K562 (cell line): Measurements from ENCODE around the gene NUAK1. TPM values are rescaled to one million over a fixed set of nuclear protein-coding genes. Genes with fewer than 3 reads are reported as not detected.

ENCODE experiments used
- ATAC-seq: fragments of 200-7000 bp; cut with Tn5 transposase; 3 replicates; pipeline ENCODE4 v1.9.1; 2020; ENCODE audit warnings: moderate library complexity
- BruUV-seq: library from RNA; stranded (reverse); fragments of 400-500 nt; replicated peaks from 2 replicates; lab custom pipeline; 2021; lab: Mats Ljungman, UMichigan
- CTCF ChIA-PET: fragments of 300-600 bp; formaldehyde crosslinking; extraction: SDS; loops from one replicate; lab custom pipeline; 2021; ENCODE audit warnings: low intra/inter-chr PET ratio; lab: Yijun Ruan, JAX
- POLR2A ChIA-PET: fragments of 300-600, 350-650 bp; sonication (Branson Sonifier 250); formaldehyde crosslinking; extraction: SDS; loops from one replicate; lab custom pipeline; 2021; ENCODE audit warnings: antibody characterized with exemption, inconsistent platforms; lab: Yijun Ruan, JAX
- DNase-seq, 4 experiments: peaks; one replicate each; pipeline versions ENCODE4 v3.0.0 to v3.0.0-alpha.2; 2011 to 2018; ENCODE audit warnings: low spot score in 3 of 4, mixed read lengths in 3 of 4; ENCODE audit errors: extremely low read depth in 1 of 4
- FAIRE-seq: peaks from 2 replicates; lab custom pipeline; 2011; peaks lifted over from hg19 to GRCh38; lab: Jason Lieb, UNC
- H2AFZ ChIP-seq: 2 replicates; pipeline ENCODE4 v1.6.0; 2011; ENCODE audit warnings: low read depth, low read length, control low read depth, inconsistent platforms
- H3K27ac ChIP-seq: fragments of 200-600 bp; 3 replicates; pipeline ENCODE4 v1.8.0; 2011; ENCODE audit warnings: low read depth, mild to moderate bottlenecking, control low read depth, inconsistent platforms, low read length, moderate library complexity, mixed read lengths; ENCODE audit errors: extremely low read depth
- H3K27me3 ChIP-seq, 2 experiments: fragments of 300-600 bp in 1 of 2; 2 replicates in 1 of 2; 3 replicates in 1 of 2; pipeline versions ENCODE4 v1.6.0 to v1.8.0; 2011; ENCODE audit warnings: inconsistent platforms in 2 of 2, low read length in 2 of 2, mild to moderate bottlenecking in 1 of 2, mixed read lengths in 1 of 2, moderate library complexity in 1 of 2; ENCODE audit not compliant: control insufficient read depth in 2 of 2, insufficient read depth in 2 of 2
- H3K36me3 ChIP-seq: fragments of 300-600 bp; 3 replicates; pipeline ENCODE4 v1.8.0; 2011; ENCODE audit warnings: mild to moderate bottlenecking, low read length, inconsistent platforms; ENCODE audit not compliant: control insufficient read depth, insufficient read depth
- H3K4me1 ChIP-seq, 2 experiments: fragments of 200-600 bp in 1 of 2; replicated peaks in 1 of 2; 2 replicates in 1 of 2; 3 replicates in 1 of 2; pipeline versions ENCODE4 v1.5.1 to v1.8.0; 2011; ENCODE audit warnings: inconsistent platforms in 2 of 2, low read length in 2 of 2, mild to moderate bottlenecking in 1 of 2, mixed read lengths in 1 of 2, moderate library complexity in 1 of 2; ENCODE audit not compliant: control insufficient read depth in 2 of 2, insufficient read depth in 2 of 2
- H3K4me2 ChIP-seq: 2 replicates; pipeline ENCODE4 v1.6.1; 2011; ENCODE audit warnings: low read length, control low read depth, inconsistent platforms, mixed read lengths; ENCODE audit not compliant: insufficient read depth
- H3K4me3 ChIP-seq: fragments of 200-600 bp; sonication (generic), shearing (Covaris generic); 2 replicates; pipeline ENCODE4 v1.5.1; 2016; ENCODE audit warnings: control low read depth, inconsistent platforms
- H3K79me2 ChIP-seq: fragments of 200-600 bp; 3 replicates; pipeline ENCODE4 v1.8.0; 2011; ENCODE audit warnings: low read length, inconsistent platforms; ENCODE audit not compliant: control insufficient read depth, insufficient read depth
- H3K9ac ChIP-seq, 2 experiments: 2 replicates each; pipeline versions ENCODE4 v1.6.0 to v1.6.1; 2011; ENCODE audit warnings: low read depth in 2 of 2, low read length in 2 of 2, control low read depth in 1 of 2, inconsistent platforms in 1 of 2, mild to moderate bottlenecking in 1 of 2, mixed read lengths in 1 of 2; ENCODE audit not compliant: insufficient read depth in 1 of 2
- H3K9me1 ChIP-seq: one replicate; pipeline ENCODE4 v1.6.0; 2011; ENCODE audit warnings: inconsistent platforms, mild to moderate bottlenecking, low read length, moderate library complexity; ENCODE audit not compliant: control insufficient read depth, insufficient read depth
- H3K9me3 ChIP-seq: replicated peaks from 2 replicates; pipeline ENCODE4 v1.5.1; 2011; ENCODE audit warnings: low read depth, low read length, inconsistent platforms; ENCODE audit not compliant: control insufficient read depth, insufficient read depth
- H4K20me1 ChIP-seq: replicated peaks from 2 replicates; pipeline ENCODE4 v1.6.1; 2011; ENCODE audit warnings: low read length, inconsistent platforms, mixed read lengths; ENCODE audit not compliant: control insufficient read depth, insufficient read depth
- CTBP1 ChIP-seq: fragments of 450-650 bp; IDR thresholded peaks from 2 replicates; pipeline ENCODE4 v1.6.1; 2016; ENCODE audit warnings: borderline replicate concordance
- DMBX1 ChIP-seq: fragments of 250-450 bp; sonication (Bioruptor Pico); IDR thresholded peaks from 2 replicates; pipeline ENCODE4 v1.8.0; 2022; ENCODE audit warnings: inconsistent platforms, mild to moderate bottlenecking, moderate library complexity, borderline replicate concordance
- GTF2A2 ChIP-seq: IDR thresholded peaks from 2 replicates; pipeline ENCODE4 v1.6.1; 2016; ENCODE audit warnings: mild to moderate bottlenecking, missing genetic modification characterization, missing compliant biosample characterization
- GTF2F1 ChIP-seq: IDR thresholded peaks from 2 replicates; pipeline ENCODE4 v1.6.1; 2011; ENCODE audit warnings: low read depth, low read length, improper control_type of control experiment
- IRF9 ChIP-seq: fragments of 450-650 bp; IDR thresholded peaks from 2 replicates; pipeline ENCODE4 v1.6.1; 2016; ENCODE audit warnings: missing biosample characterization, missing genetic modification characterization
- MEF2A ChIP-seq: IDR thresholded peaks from 2 replicates; pipeline ENCODE4 v1.6.1; 2011; ENCODE audit warnings: low read depth, mild to moderate bottlenecking, low read length, moderate library complexity; ENCODE audit not compliant: control insufficient read depth
- NFIC ChIP-seq: fragments of 450-650 bp; IDR thresholded peaks from 2 replicates; pipeline ENCODE4 v1.6.1; 2017; ENCODE audit warnings: mild to moderate bottlenecking, inconsistent platforms
- SMAD1 ChIP-seq: fragments of 150-350 bp; IDR thresholded peaks from 2 replicates; pipeline ENCODE4 v1.6.1; 2014; ENCODE audit warnings: low read length, low read depth; ENCODE audit not compliant: partially characterized antibody
- STAT5B ChIP-seq: fragments of 250-450 bp; sonication (Bioruptor Pico); IDR thresholded peaks from 2 replicates; pipeline ENCODE4 v1.8.0; 2021; ENCODE audit warnings: mild to moderate bottlenecking, inconsistent platforms
- TAF9B ChIP-seq: fragments of 450-650 bp; IDR thresholded peaks from 2 replicates; pipeline ENCODE4 v1.6.1; 2018; ENCODE audit warnings: mild to moderate bottlenecking; ENCODE audit not compliant: partially characterized antibody
- TOE1 ChIP-seq, 2 experiments: fragments of 450-650 bp in 1 of 2; sonication (generic) in 1 of 2; formaldehyde crosslinking in 1 of 2; IDR thresholded peaks; 2 replicates each; pipeline versions ENCODE4 v1.7.1 to v1.8.0; 2016 to 2022; ENCODE audit warnings: borderline replicate concordance in 2 of 2, mild to moderate bottlenecking in 2 of 2, antibody characterized with exemption in 1 of 2, inconsistent platforms in 1 of 2, low read depth in 1 of 2, missing genetic modification reagents in 1 of 2, moderate library complexity in 1 of 2
- ZNF609 ChIP-seq: sonication (generic); formaldehyde crosslinking; IDR thresholded peaks from 2 replicates; pipeline ENCODE4 v1.8.1; 2023; ENCODE audit warnings: missing genetic modification reagents, mild to moderate bottlenecking, borderline replicate concordance
- ZNF75A ChIP-seq: fragments of 450-650 bp; formaldehyde crosslinking; IDR thresholded peaks from 2 replicates; pipeline ENCODE4 v1.4.0; 2020; ENCODE audit warnings: mild to moderate bottlenecking
- WGBS: fragments of 100-300 bp; shearing (Covaris generic); methylation state at CpG from one replicate; pipeline ENCODE4 v1.1.6; 2016; ENCODE audit warnings: low coverage, mixed read lengths; ENCODE audit not compliant: insufficient coverage; ENCODE audit errors: missing lambda C conversion rate; 5-methylcytosine and 5-hydroxymethylcytosine counted together
- in situ Hi-C: fragments of 300-500 bp; cut with MboI; formaldehyde crosslinking; loops from 4 replicates; pipeline ENCODE4 v1.15.0; 2018; ENCODE audit warnings: inconsistent platforms, mixed read lengths
- intact Hi-C: fragments of 100-400 bp; cut with micrococcal nuclease; formaldehyde crosslinking; loops from 2 replicates; pipeline ENCODE4 v1.14.2; 2022
- polyA plus RNA-seq, 8 experiments: library from polyadenylated mRNA; depleted of rRNA in 4 of 8; stranded (reverse) in 5 of 8; unstranded in 3 of 8; fragments of >200 nt; fragmentation: Nextera tagmentation in 2 of 8; fragmentation: Illumina TruSeq in 1 of 8; extraction: Ambion mirVana in 2 of 8; extraction: Trizol in 1 of 8; gene quantifications; 2 replicates each; pipeline versions ENCODE4 v1.2.1 to v1.2.3, GENCODE V29; 2011 to 2014; ENCODE audit warnings: inconsistent platforms in 1 of 8, missing spikeins in 1 of 8
- total RNA-seq, 7 experiments: library from RNA; depleted of rRNA in 6 of 7; stranded (reverse); fragments of >200 nt in 6 of 7; fragmentation: Illumina TruSeq in 2 of 7; extraction: Trizol in 2 of 7; gene quantifications; 2 replicates each; pipeline versions ENCODE4 v1.2.1 to v1.2.3, GENCODE V29; 2011 to 2021; ENCODE audit warnings: low replicate concordance in 1 of 7

The NUAK1 gene
- total and polyA plus RNA-seq, 9 of the 15 experiments (the other 6 are each of a cell fraction or from before 2014, with no cell fraction given): 0.02 TPM; not detected in 8

GRCh38 chr12:106135075-106135474 is 3.7 kb downstream of the NUAK1 start:
- FAIRE-seq (no peak), DNase-seq (no peak), ATAC-seq (no peak)
- Histone ChIP-seq H2AFZ (no peak overlapping the region), H3K9me3 (no peaks in the 10 kb centered on the region), H3K36me3 (no peaks in the 10 kb centered on the region), H3K9ac (no peak overlapping the region), H3K9me1 (no peaks in the 10 kb centered on the region), H3K27me3 (peaks cover 2 to 14% of the 10 kb centered on the region in 2 experiments; a peak in 4 of 5 replicates), H4K20me1 (0 out of 2 replicates have a peak, but pooled peaks cover 3% of the 10 kb centered on the region), H3K79me2 (no peaks in the 10 kb centered on the region), H3K4me2 (no peak overlapping the region), H3K4me3 (no peak overlapping the region), H3K4me1 (no peaks in the 10 kb centered on the region; a peak in 1 of 5 replicates), H3K27ac (no peak overlapping the region)
- TF ChIP-seq STAT5B (CRISPR knock-in tag) (no peak), IRF9 (no peak), TOE1 (IDR thresholded peaks at IDR 0.05; ENCODE audit: borderline replicate concordance) (no peak), TOE1 (CRISPR knock-in tag; IDR thresholded peaks at IDR 0.05; ENCODE audit: borderline replicate concordance, low read depth) (no peak), MEF2A (no peak), GTF2F1 (no peak), NFIC (no peak), ZNF75A (CRISPR knock-in tag) (no peak), SMAD1 (no peak), DMBX1 (CRISPR knock-in tag) (no peak), ZNF609 (CRISPR knock-in tag) (no peak), GTF2A2 (tag) (no peak), CTBP1 (no peak), TAF9B (no peak)
- 9% methylated on average over 6 of the region's 6 CpGs for WGBS
- CTCF ChIA-PET: interaction anchor here (0.8 to 4.0 kb wide), 3 partner anchors 428 to 714 kb away, joined by 3 to 33 read pairs (median 5); no protein-coding TSS in a partner anchor
- in situ Hi-C loops: no loop called here
- POLR2A ChIA-PET: interaction anchor here (0.8 kb wide), 1 partner anchor 14 kb away, joined by 3 read pairs; no protein-coding TSS in a partner anchor
- intact Hi-C loops: loop anchor here (10.0 kb wide), 1 partner anchor 190 kb away; no protein-coding TSS in a partner anchor
- no TSS peak for BruUV-seq
